Aorta (tissue), 5 donors: ENCODE data around the gene FAM13B. TPM values are rescaled to one million over a fixed set of nuclear protein-coding genes. Genes with fewer than 3 reads are reported as not detected.
A peak's percentile ranks its signal among the peaks of the same experiment; 100 is the strongest.
"Not testable (repeated sequence)": the region's sequence is repeated elsewhere in the genome, so short reads cannot be mapped to it uniquely, and the experiment has no call there.

Experiments used
- ATAC-seq: fragments of 200-7000 bp; cut with Tn5 transposase; one replicate; pipeline ENCODE4 v1.9.1; 2022; ENCODE audit warnings: moderate library complexity; ENCODE audit not compliant: low FRiP score
- DNase-seq, 2 donors: peaks; one replicate each; pipeline ENCODE4 v3.0.0-alpha.2; 2020
- H3K27ac ChIP-seq, 2 donors: one replicate each; pipeline ENCODE4 v1.5.1; 2013; ENCODE audit warnings: low read length in 2 of 2, mild to moderate bottlenecking in 2 of 2, moderate library complexity in 2 of 2, control low read depth in 1 of 2, inconsistent platforms in 1 of 2, low read depth in 1 of 2
- H3K27me3 ChIP-seq, 2 donors: one replicate each; pipeline ENCODE4 v1.6.1; 2013; ENCODE audit warnings: control low read depth in 1 of 2, low read length in 1 of 2, mild to moderate bottlenecking in 1 of 2, moderate library complexity in 1 of 2; ENCODE audit not compliant: insufficient read depth in 2 of 2, control insufficient read depth in 1 of 2
- H3K36me3 ChIP-seq, 2 donors: one replicate each; pipeline ENCODE4 v1.6.1; 2013; ENCODE audit warnings: control low read depth in 1 of 2, low read length in 1 of 2, mild to moderate bottlenecking in 1 of 2; ENCODE audit not compliant: insufficient read depth in 2 of 2, control insufficient read depth in 1 of 2
- H3K4me1 ChIP-seq, 2 donors: one replicate each; pipeline ENCODE4 v1.6.1; 2013; ENCODE audit warnings: low read length in 2 of 2, control low read depth in 1 of 2, mild to moderate bottlenecking in 1 of 2, moderate library complexity in 1 of 2; ENCODE audit not compliant: insufficient read depth in 2 of 2, control insufficient read depth in 1 of 2
- H3K4me3 ChIP-seq, 2 donors: one replicate each; pipeline ENCODE4 v1.5.1; 2013; ENCODE audit warnings: low read length in 2 of 2, control low read depth in 1 of 2, mild to moderate bottlenecking in 1 of 2
- H3K9me3 ChIP-seq: one replicate; pipeline ENCODE4 v1.6.1; 2013; ENCODE audit warnings: mild to moderate bottlenecking, low read length; ENCODE audit not compliant: control insufficient read depth
- WGBS, 2 donors: extraction: QIAGEN DNeasy Blood & Tissue Kit; methylation state at CpG; one replicate each; pipeline ENCODE4 v1.1.7; 2013; 5-methylcytosine and 5-hydroxymethylcytosine counted together
- intact Hi-C, 2 donors: fragments of 100-400 bp; cut with DNase I; formaldehyde crosslinking; loops; one replicate each; pipeline versions ENCODE4 v1.14.2 to v1.15.0; 2022
- polyA plus RNA-seq, 2 donors: library from polyadenylated mRNA; stranded (reverse); fragments of 200-250 nt; gene quantifications; one replicate each; pipeline ENCODE4 v1.2.3, GENCODE V29; 2013
- total RNA-seq, 2 donors: library from RNA; stranded (reverse); fragmentation: NEBNext Ultra II Directional; extraction: Animal tissue kit (Norgen Biotek cat#: 25700); gene quantifications; one replicate each; pipeline ENCODE4 v1.2.1, GENCODE V29; 2021
- donor health status: healthy with polysubstance abuse.
- donor health status: Bipolar disorder and iron deficiency.
- donor health status: DM: no; HTN: no; CAD: no.
- donor health status: DM: no; HTN: no; CAD: no.
- donor health status: DM: yes; HTN: yes; CAD: no.

The FAM13B gene
- total and polyA plus RNA-seq, 4 donors = 26.0 to 69.0 (median 48.0) TPM

GRCh38 chr5:138065102-138065501, 32.2 kb upstream of the FAM13B start:
- ATAC-seq (no peak), DNase-seq (no peak)
- intact Hi-C loops = no loop called here
- no peak overlapping the region for H3K27ac ChIP-seq
- no peaks in the 10 kb centered on the region for H3K4me1 ChIP-seq
- no peak overlapping the region for H3K4me3 ChIP-seq
- no peaks in the 10 kb centered on the region for H3K27me3 ChIP-seq
- H3K36me3 ChIP-seq = no peaks in the 10 kb centered on the region
- H3K9me3 ChIP-seq = no peaks in the 10 kb centered on the region
- WGBS, 2 donors = 77 to 78% methylated on average over 5 of the region's 5 CpGs

GRCh38 chr5:138064526-138064925, 31.6 kb upstream of the FAM13B start:
- intact Hi-C loops = no loop called here
- no peak overlapping the region for H3K4me3 ChIP-seq
- H3K4me1 ChIP-seq = no peaks in the 10 kb centered on the region
- H3K36me3 ChIP-seq = no peaks in the 10 kb centered on the region
- H3K27ac ChIP-seq = no peak overlapping the region
- ATAC-seq (no peak), DNase-seq (no peak)
- H3K9me3 ChIP-seq = no peaks in the 10 kb centered on the region
- H3K27me3 ChIP-seq = no peaks in the 10 kb centered on the region

- intact Hi-C loops = no loop called here
- Histone ChIP-seq H3K27ac (no peak overlapping the region), H3K27me3 (no peaks in the 10 kb centered on the region), H3K9me3 (no peaks in the 10 kb centered on the region), H3K4me3 (peak overlapping the region; percentile 8 to 46), H3K4me1 (no peaks in the 10 kb centered on the region), H3K36me3 (no peaks in the 10 kb centered on the region)
- ATAC-seq (no peak), DNase-seq (no peak)
- 10 to 11% methylated on average over 13 of the region's 13 CpGs for WGBS, 2 donors
Observed at GRCh38 chr5:138054847-138055558, 22.1 kb upstream of the FAM13B start.

GRCh38 chr5:138054206-138054605, 21.3 kb upstream of the FAM13B start:
- DNase-seq (no peak), ATAC-seq (no peak)
- no peaks in the 10 kb centered on the region for H3K27me3 ChIP-seq
- no peaks in the 10 kb centered on the region for H3K9me3 ChIP-seq
- intact Hi-C loops = no loop called here
- H3K27ac ChIP-seq = peak overlapping the region in 1 of 2 donors; percentile 30
- H3K4me3 ChIP-seq = no peak overlapping the region
- H3K36me3 ChIP-seq = no peaks in the 10 kb centered on the region
- WGBS, 2 donors = 32 to 37% methylated on average over 3 of the region's 3 CpGs
- H3K4me1 ChIP-seq = no peaks in the 10 kb centered on the region

GRCh38 chr5:138053554-138053953, 20.7 kb upstream of the FAM13B start:
- ATAC-seq (no peak), DNase-seq (no peak)
- WGBS, 2 donors = 85 to 88% methylated on average over 3 of the region's 3 CpGs
- no peak overlapping the region for H3K4me3 ChIP-seq
- no peaks in the 10 kb centered on the region for H3K4me1 ChIP-seq
- no peak overlapping the region for H3K27ac ChIP-seq
- no peaks in the 10 kb centered on the region for H3K9me3 ChIP-seq
- no peaks in the 10 kb centered on the region for H3K27me3 ChIP-seq
- no peaks in the 10 kb centered on the region for H3K36me3 ChIP-seq
- intact Hi-C loops = no loop called here

- H3K4me3 ChIP-seq, H3K27me3 ChIP-seq, DNase-seq, ATAC-seq, H3K36me3 ChIP-seq, intact Hi-C loops, H3K9me3 ChIP-seq, H3K4me1 ChIP-seq: not testable (repeated sequence)
- 92 to 100% methylated on average over 1 of the region's 1 CpG for WGBS, 2 donors
- H3K27ac ChIP-seq = peak overlapping the region in 1 of 2 donors; percentile 28
Observed at GRCh38 chr5:138052718-138053117, 19.8 kb upstream of the FAM13B start.

GRCh38 chr5:138051441-138052296, 18.8 kb upstream of the FAM13B start:
- 13 to 32% methylated on average over 9 of the region's 9 CpGs for WGBS, 2 donors
- Histone ChIP-seq H3K4me3 (peak overlapping the region; percentile 26 to 42), H3K36me3 (no peaks in the 10 kb centered on the region), H3K4me1 (no peaks in the 10 kb centered on the region), H3K27me3 (no peaks in the 10 kb centered on the region), H3K9me3 (no peaks in the 10 kb centered on the region), H3K27ac (peak overlapping the region in 1 of 2 donors; percentile 82)
- ATAC-seq (no peak), DNase-seq (no peak)
- intact Hi-C loops = no loop called here

- H3K27ac ChIP-seq, H3K4me1 ChIP-seq, intact Hi-C loops, H3K27me3 ChIP-seq, H3K36me3 ChIP-seq, H3K4me3 ChIP-seq, ATAC-seq, H3K9me3 ChIP-seq, DNase-seq: not testable (repeated sequence)
- 95 to 97% methylated on average over 3 of the region's 3 CpGs for WGBS, 2 donors
Observed at GRCh38 chr5:138045283-138045682, 12.4 kb upstream of the FAM13B start.

- Histone ChIP-seq H3K27ac (no peak overlapping the region), H3K9me3 (no peaks in the 10 kb centered on the region), H3K4me1 (peaks cover 0 to 4% of the 10 kb centered on the region in 2 donors), H3K4me3 (no peak overlapping the region), H3K36me3 (no peaks in the 10 kb centered on the region), H3K27me3 (no peaks in the 10 kb centered on the region)
- DNase-seq = no peak
- intact Hi-C loops = loop anchor here in 1 of 2 donors (5.0 kb wide), 1 partner anchor 93 kb away; no protein-coding TSS in a partner anchor
- 0 to 7% methylated on average over 1 of the region's 1 CpG for WGBS, 2 donors
- no peak for ATAC-seq
Observed at GRCh38 chr5:138038826-138039225, 5.9 kb upstream of the FAM13B start.
